ENCODE measurements around the gene ZNF680. TPM values are rescaled to one million over a fixed set of nuclear protein-coding genes. Genes with fewer than 3 reads are reported as not detected.

ZNF680 gene
- total and polyA plus RNA-seq, 2 of the 4 experiments (the other 2 are of a cell fraction) = 1.5 to 3.9 TPM

GRCh38 chr7:64581926-64582894, 19.3 kb upstream of the ZNF680 start:
- TF ChIP-seq CTCF (conservative IDR thresholded peaks at IDR 0.05; ENCODE audit: low read depth, low read length) = no peak
- BruUV-seq (replicated peaks) = no TSS peak
- no peak overlapping the region for H4K5ac ChIP-seq (ENCODE audit: low read depth, low read length)
- no peak overlapping the region for H3K23ac ChIP-seq (ENCODE audit: low read depth, low read length)
- no peaks in the 10 kb centered on the region for H4K20me1 ChIP-seq (ENCODE audit: insufficient read depth, low read length)
- H2AK5ac ChIP-seq (ENCODE audit: low read depth, low read length) = no peak overlapping the region
- no peak overlapping the region for H2BK5ac ChIP-seq (ENCODE audit: low read depth, low read length, poor library complexity, severe bottlenecking)
- H2BK120ac ChIP-seq (ENCODE audit: low read depth, low read length) = no peak overlapping the region
- in situ Hi-C loops (cut with MboI; ENCODE audit: low sequenced_read_pairs) = no loop called here
- H3K36me3 ChIP-seq (ENCODE audit: control insufficient read depth, insufficient read depth, low read length) = no peaks in the 10 kb centered on the region
- H3K4me3 ChIP-seq (ENCODE audit: insufficient read depth, low read depth, low read length) = no peak overlapping the region
- no peak overlapping the region for H3K18ac ChIP-seq (ENCODE audit: low read depth, low read length)
- H2BK15ac ChIP-seq (ENCODE audit: low read depth, low read length) = no peak overlapping the region
- intact Hi-C loops (cut with micrococcal nuclease) = no loop called here
- no peak overlapping the region for H3K14ac ChIP-seq (replicated peaks; ENCODE audit: low read depth, low read length)
- WGBS, 2 experiments (ENCODE audit: extremely low coverage in 2 of 2, insufficient read length in 1 of 2) = 84% methylated on average over 11 of the region's 38 CpGs; no CpG with 5 or more reads in 1 of the 2 experiments
- H3K27me3 ChIP-seq (ENCODE audit: control insufficient read depth, insufficient read depth, low read length) = no peaks in the 10 kb centered on the region
- DNase-seq = peak; percentile 58
- no peaks in the 10 kb centered on the region for H3K79me1 ChIP-seq (ENCODE audit: low read depth in 1 of 2, low read length in 2 of 2)
- no peak overlapping the region for H2BK20ac ChIP-seq (ENCODE audit: low read depth, low read length)
- peak; percentile 54 for ATAC-seq (ENCODE audit: low read depth)
- no peak overlapping the region for H3K4me2 ChIP-seq (ENCODE audit: low read depth, low read length)
- no peak overlapping the region for H4K8ac ChIP-seq (ENCODE audit: low read depth in 2 of 2, low read length in 2 of 2)
- no peaks in the 10 kb centered on the region for H3K4me1 ChIP-seq (ENCODE audit: control insufficient read depth, insufficient read depth, low read length)
- H3K9ac ChIP-seq (ENCODE audit: low read depth, low read length) = no peak overlapping the region
- no peak overlapping the region for H4K91ac ChIP-seq (ENCODE audit: insufficient read depth, low read depth, low read length)
- H3K9me1 ChIP-seq (ENCODE audit: insufficient read depth, low read length) = no peaks in the 10 kb centered on the region
- no peak overlapping the region for H2AFZ ChIP-seq (replicated peaks; ENCODE audit: low read length, poor library complexity)
- H3K27ac ChIP-seq (ENCODE audit: insufficient read depth, low read length) = no peak overlapping the region
- CTCF ChIA-PET = no interaction called here
- POLR2A ChIA-PET (ENCODE audit: unreplicated experiment) = interaction anchor here (0.6 kb wide), 1 partner anchor 84 kb away, joined by 20 read pairs; the partner anchor contains the start of gene ZNF107
- no peak overlapping the region for H3K4ac ChIP-seq (ENCODE audit: low read depth, low read length)
- H2AK9ac ChIP-seq (replicated peaks; ENCODE audit: low read depth, low read length, poor library complexity) = no peak overlapping the region
- dilution Hi-C loops (cut with HindIII; ENCODE audit: low sequenced_read_pairs, unreplicated experiment) = no loop called here
- H3K9me3 ChIP-seq (ENCODE audit: control insufficient read depth, insufficient read depth, low read length) = no peaks in the 10 kb centered on the region
- H3K56ac ChIP-seq (ENCODE audit: extremely low read depth, insufficient read depth, low read length) = no peak overlapping the region
